Spleen (tissue), 11 donors: ENCODE results near the gene SDHC. TPM values are rescaled to one million over a fixed set of nuclear protein-coding genes. Genes with fewer than 3 reads are reported as not detected.

ENCODE experiments used
- DNase-seq: peaks from one replicate; pipeline ENCODE4 v3.0.0-alpha.2; 2020
- H3K27ac ChIP-seq, 8 donors: fragments of 200-600 bp; sonication (generic) in 7 of 8; 1 replicate in 4 of 8; 2 replicates in 4 of 8; pipeline versions ENCODE4 v1.5.0 to v1.8.0; 2016 to 2021; ENCODE audit warnings: inconsistent platforms in 4 of 8, mild to moderate bottlenecking in 4 of 8, moderate library complexity in 1 of 8
- H3K27me3 ChIP-seq, 7 donors: fragments of 200-600 bp; sonication (generic) in 6 of 7; replicated peaks in 1 of 7; 1 replicate in 4 of 7; 2 replicates in 3 of 7; pipeline versions ENCODE4 v1.5.0 to v1.8.0; 2016 to 2021; ENCODE audit warnings: inconsistent platforms in 3 of 7, mild to moderate bottlenecking in 1 of 7
- H3K36me3 ChIP-seq, 6 donors: fragments of 200-600 bp; sonication (generic) in 5 of 6; 1 replicate in 4 of 6; 2 replicates in 2 of 6; pipeline versions ENCODE4 v1.5.0 to v1.8.0; 2016 to 2021; ENCODE audit warnings: inconsistent platforms in 2 of 6
- H3K4me1 ChIP-seq, 6 donors: fragments of 200-600 bp; sonication (generic) in 5 of 6; 1 replicate in 3 of 6; 2 replicates in 3 of 6; pipeline versions ENCODE4 v1.5.0 to v1.8.0; 2016 to 2021; ENCODE audit warnings: inconsistent platforms in 3 of 6
- H3K4me3 ChIP-seq, 8 donors: fragments of 200-600 bp; sonication (generic) in 7 of 8; 1 replicate in 4 of 8; 2 replicates in 4 of 8; pipeline versions ENCODE4 v1.5.0 to v1.8.0; 2016 to 2021; ENCODE audit warnings: inconsistent platforms in 4 of 8, mild to moderate bottlenecking in 4 of 8, moderate library complexity in 2 of 8
- H3K9me3 ChIP-seq, 8 donors: fragments of 200-600 bp; sonication (generic) in 7 of 8; 1 replicate in 4 of 8; 2 replicates in 4 of 8; pipeline versions ENCODE4 v1.5.0 to v1.8.0; 2016 to 2021; ENCODE audit warnings: inconsistent platforms in 4 of 8
- CTCF ChIP-seq, 11 experiments: fragments of 200-600 bp in 7 of 11; fragments of 450-650 bp in 4 of 11; sonication (generic) in 4 of 11; IDR thresholded peaks in 8 of 11; conservative IDR thresholded peaks in 3 of 11; 1 replicate in 7 of 11; 2 replicates in 4 of 11; pipeline versions ENCODE4 v1.4.0 to v1.8.0; 2016 to 2021; ENCODE audit warnings: antibody characterized with exemption in 11 of 11, inconsistent platforms in 4 of 11, mild to moderate bottlenecking in 1 of 11
- POLR2A ChIP-seq, 3 donors: fragments of 450-650 bp; IDR thresholded peaks; one replicate each; pipeline ENCODE4 v1.5.1; 2017; ENCODE audit warnings: antibody characterized with exemption in 3 of 3, mild to moderate bottlenecking in 1 of 3
- POLR2AphosphoS5 ChIP-seq, 3 donors: sonication (generic); formaldehyde crosslinking; IDR thresholded peaks; one replicate each; pipeline ENCODE4 v1.5.1; 2017; ENCODE audit warnings: antibody characterized with exemption in 3 of 3
- WGBS, 5 donors: extraction: QIAGEN DNeasy Blood & Tissue Kit in 3 of 5; methylation state at CpG; one replicate each; pipeline versions ENCODE4 v1.1.5 to v1.1.7; 2013 to 2018; 5-methylcytosine and 5-hydroxymethylcytosine counted together
- intact Hi-C: fragments of 100-400 bp; cut with DNase I; formaldehyde crosslinking; loops from one replicate; pipeline ENCODE4 v1.15.0; 2023; ENCODE audit warnings: low total_unique reads
- polyA plus RNA-seq, 3 donors: library from polyadenylated mRNA; stranded (reverse); fragments of 200-250 nt; gene quantifications; one replicate each; pipeline ENCODE4 v1.2.1, GENCODE V29; 2013
- total RNA-seq, 7 donors: library from RNA; depleted of rRNA in 3 of 7; stranded (reverse); fragments of >200 nt in 3 of 7; fragmentation: NEBNext Ultra II Directional in 4 of 7; extraction: Animal tissue kit (Norgen Biotek cat#: 25700) in 4 of 7; gene quantifications; one replicate each; pipeline versions ENCODE4 v1.1.0 to v1.2.1, GENCODE V29; 2016 to 2021
- donor health status: healthy with polysubstance abuse.
- donor health status: DM: no; HTN: no; CAD: no; lungs with moderate emphysema.
- donor health status: DM: no; HTN: no; CAD: no.
- donor health status: Bipolar disorder and iron deficiency.
- donor health status: healthy.
- donor health status: DM: no; HTN: no; CAD: no.
- donor health status: DM: yes; HTN: yes; CAD: no.

The SDHC gene
- total and polyA plus RNA-seq, 10 donors = 57.0 to 170 (median 133) TPM

- intact Hi-C loops = no loop called here
- no peaks in the 10 kb centered on the region for H3K27me3 ChIP-seq
- TF ChIP-seq POLR2AphosphoS5 (IDR thresholded peaks at IDR 0.05) (no peak), CTCF (IDR thresholded peaks at IDR 0.05 in 8 of 11, conservative IDR thresholded peaks at IDR 0.05 in 3 of 11) (no peak), POLR2A (IDR thresholded peaks at IDR 0.05) (no peak)
- no peak for DNase-seq
- H3K27ac ChIP-seq = peak overlapping the region in 6 of 8 donors; percentile 48 to 84 (median 79)
- 63 to 92% (median 77%) methylated on average over 1 of the region's 1 CpG for WGBS, 5 donors
- H3K9me3 ChIP-seq = no peaks in the 10 kb centered on the region
- H3K4me1 ChIP-seq = peaks cover 0 to 25% (median 5%) of the 10 kb centered on the region in 6 donors
- H3K36me3 ChIP-seq = peaks cover 0 to 46% (median 8%) of the 10 kb centered on the region in 6 donors
- no peak overlapping the region for H3K4me3 ChIP-seq
These were observed 36.5 kb downstream of the SDHC start for GRCh38 chr1:161350671-161351070.

DNA sequence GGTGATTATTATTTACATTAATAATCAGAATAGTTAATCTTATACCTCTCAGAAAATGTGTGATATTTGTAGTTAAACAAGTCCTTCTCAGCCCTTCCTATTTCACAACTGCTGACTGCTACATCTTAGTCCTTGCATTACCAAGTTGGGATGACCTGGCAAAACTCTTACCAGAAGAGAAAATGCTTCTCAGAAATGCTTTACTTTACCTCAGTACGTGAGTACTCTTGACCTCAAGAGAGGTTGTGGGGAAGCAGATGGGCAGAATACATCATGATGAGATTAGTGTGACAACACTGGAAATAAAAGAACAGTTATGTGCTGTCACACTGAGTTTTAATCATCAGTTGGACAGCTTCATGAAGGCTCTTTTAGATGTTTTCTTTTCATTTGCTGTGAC is 37.3 kb downstream of the SDHC start:
- Histone ChIP-seq H3K27me3 (no peaks in the 10 kb centered on the region), H3K36me3 (peaks cover 0 to 44% (median 7%) of the 10 kb centered on the region in 6 donors), H3K9me3 (no peaks in the 10 kb centered on the region), H3K27ac (peak overlapping the region; percentile 6 to 84 (median 64)), H3K4me3 (no peak overlapping the region), H3K4me1 (peaks cover 0 to 25% (median 5%) of the 10 kb centered on the region in 6 donors)
- intact Hi-C loops = no loop called here
- 29 to 55% (median 45%) methylated on average over 1 of the region's 1 CpG for WGBS, 5 donors
- DNase-seq = no peak
- TF ChIP-seq POLR2A (IDR thresholded peaks at IDR 0.05) (no peak), POLR2AphosphoS5 (IDR thresholded peaks at IDR 0.05) (peak in 1 of 3 donors; percentile 40), CTCF (IDR thresholded peaks at IDR 0.05 in 8 of 11, conservative IDR thresholded peaks at IDR 0.05 in 3 of 11) (no peak)

GRCh38 chr1:161357073-161357472 is 42.9 kb downstream of the SDHC start:
- Histone ChIP-seq H3K4me1 (peaks cover 0 to 24% (median 13%) of the 10 kb centered on the region in 6 donors), H3K4me3 (no peak overlapping the region), H3K9me3 (no peaks in the 10 kb centered on the region), H3K27ac (no peak overlapping the region), H3K36me3 (peaks cover 0 to 66% (median 9%) of the 10 kb centered on the region in 6 donors), H3K27me3 (no peaks in the 10 kb centered on the region)
- TF ChIP-seq CTCF (IDR thresholded peaks at IDR 0.05 in 8 of 11, conservative IDR thresholded peaks at IDR 0.05 in 3 of 11) (no peak), POLR2A (IDR thresholded peaks at IDR 0.05) (no peak), POLR2AphosphoS5 (IDR thresholded peaks at IDR 0.05) (no peak)
- intact Hi-C loops = no loop called here
- 88 to 96% (median 94%) methylated on average over 8 of the region's 8 CpGs for WGBS, 5 donors
- DNase-seq = no peak

DNA sequence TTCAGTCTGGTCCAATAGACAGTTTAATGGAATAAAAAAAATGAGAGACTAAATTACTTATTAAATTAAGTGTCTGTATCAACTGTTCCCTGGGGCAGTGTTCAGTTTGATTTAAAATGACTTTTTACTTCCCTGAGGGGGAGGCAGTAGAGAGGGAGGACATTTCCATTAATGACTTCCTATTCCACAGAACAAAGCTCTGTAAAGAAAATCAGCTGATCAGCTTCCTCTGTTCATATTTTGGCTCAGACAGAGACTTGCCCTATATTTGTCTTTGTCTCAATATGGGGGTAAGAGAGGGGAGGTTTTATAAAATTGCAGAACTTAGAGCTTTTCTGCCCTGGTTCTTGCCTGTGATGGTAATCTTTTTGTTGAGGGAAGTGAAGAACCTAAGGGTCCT is 45.1 kb downstream of the SDHC start:
- H3K4me3 ChIP-seq = no peak overlapping the region
- no peak for DNase-seq
- intact Hi-C loops = no loop called here
- peaks cover 0 to 26% (median 12%) of the 10 kb centered on the region in 6 donors for H3K4me1 ChIP-seq
- no peaks in the 10 kb centered on the region for H3K9me3 ChIP-seq
- no peaks in the 10 kb centered on the region for H3K27me3 ChIP-seq
- TF ChIP-seq POLR2AphosphoS5 (IDR thresholded peaks at IDR 0.05) (no peak), POLR2A (IDR thresholded peaks at IDR 0.05) (no peak), CTCF (IDR thresholded peaks at IDR 0.05 in 8 of 11, conservative IDR thresholded peaks at IDR 0.05 in 3 of 11) (no peak)
- peak overlapping the region in 7 of 8 donors; percentile 52 to 77 (median 64) for H3K27ac ChIP-seq
- H3K36me3 ChIP-seq = peaks cover 0 to 81% (median 12%) of the 10 kb centered on the region in 6 donors
